ENCODE results near the gene GPR39.

DNA sequence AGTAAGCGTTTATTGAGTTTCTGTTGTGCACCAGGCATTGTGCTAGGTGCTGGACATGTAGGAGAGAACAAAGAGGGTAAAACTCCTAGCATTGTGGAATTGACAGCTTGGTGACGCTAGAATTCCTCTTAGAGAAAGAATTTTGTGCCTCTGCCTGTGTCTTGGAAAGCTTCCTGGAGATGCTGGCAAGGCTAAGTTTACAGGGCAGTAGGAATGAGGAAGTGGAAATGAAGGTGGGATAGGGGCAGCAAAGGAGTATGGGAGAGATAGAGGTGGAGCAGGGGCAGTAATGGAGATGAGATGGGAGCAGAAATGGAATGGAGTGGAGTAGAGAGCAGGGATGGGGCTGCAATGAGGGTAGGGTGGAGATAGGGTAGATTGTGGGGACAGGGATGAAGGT lies 29.8 kb downstream of the GPR39 start:
- TF ChIP-seq CTCF (IDR thresholded peaks at IDR 0.05) = no peak
- no peak for TF ChIP-seq POLR2AphosphoS5 (IDR thresholded peaks at IDR 0.05; ENCODE audit: low read depth, low read length)
- TF ChIP-seq, protein P1, sequence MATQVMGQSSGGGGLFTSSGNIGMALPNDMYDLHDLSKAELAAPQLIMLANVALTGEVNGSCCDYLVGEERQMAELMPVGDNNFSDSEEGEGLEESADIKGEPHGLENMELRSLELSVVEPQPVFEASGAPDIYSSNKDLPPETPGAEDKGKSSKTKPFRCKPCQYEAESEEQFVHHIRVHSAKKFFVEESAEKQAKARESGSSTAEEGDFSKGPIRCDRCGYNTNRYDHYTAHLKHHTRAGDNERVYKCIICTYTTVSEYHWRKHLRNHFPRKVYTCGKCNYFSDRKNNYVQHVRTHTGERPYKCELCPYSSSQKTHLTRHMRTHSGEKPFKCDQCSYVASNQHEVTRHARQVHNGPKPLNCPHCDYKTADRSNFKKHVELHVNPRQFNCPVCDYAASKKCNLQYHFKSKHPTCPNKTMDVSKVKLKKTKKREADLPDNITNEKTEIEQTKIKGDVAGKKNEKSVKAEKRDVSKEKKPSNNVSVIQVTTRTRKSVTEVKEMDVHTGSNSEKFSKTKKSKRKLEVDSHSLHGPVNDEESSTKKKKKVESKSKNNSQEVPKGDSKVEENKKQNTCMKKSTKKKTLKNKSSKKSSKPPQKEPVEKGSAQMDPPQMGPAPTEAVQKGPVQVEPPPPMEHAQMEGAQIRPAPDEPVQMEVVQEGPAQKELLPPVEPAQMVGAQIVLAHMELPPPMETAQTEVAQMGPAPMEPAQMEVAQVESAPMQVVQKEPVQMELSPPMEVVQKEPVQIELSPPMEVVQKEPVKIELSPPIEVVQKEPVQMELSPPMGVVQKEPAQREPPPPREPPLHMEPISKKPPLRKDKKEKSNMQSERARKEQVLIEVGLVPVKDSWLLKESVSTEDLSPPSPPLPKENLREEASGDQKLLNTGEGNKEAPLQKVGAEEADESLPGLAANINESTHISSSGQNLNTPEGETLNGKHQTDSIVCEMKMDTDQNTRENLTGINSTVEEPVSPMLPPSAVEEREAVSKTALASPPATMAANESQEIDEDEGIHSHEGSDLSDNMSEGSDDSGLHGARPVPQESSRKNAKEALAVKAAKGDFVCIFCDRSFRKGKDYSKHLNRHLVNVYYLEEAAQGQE (IDR thresholded peaks at IDR 0.05; ENCODE audit: insufficient read depth in 1 of 2, low read depth in 2 of 2, low read length in 1 of 2) = no peak

All from Panc1 (cell line).